Neutrophil (primary cell): Measurements from ENCODE around the gene ALDH9A1.
"Not testable (repeated sequence)": the region's sequence is repeated elsewhere in the genome, so short reads cannot be mapped to it uniquely, and the experiment has no call there.

Experiments
- H3K27ac ChIP-seq: fragments of 200-600 bp; sonication (generic); 2 replicates; pipeline ENCODE4 v1.5.1; 2016; ENCODE audit warnings: mild to moderate bottlenecking, moderate library complexity
- H3K27me3 ChIP-seq: fragments of 200-600 bp; sonication (generic); 2 replicates; pipeline ENCODE4 v1.6.0; 2016; ENCODE audit warnings: mild to moderate bottlenecking
- H3K36me3 ChIP-seq: fragments of 200-600 bp; sonication (generic); 2 replicates; pipeline ENCODE4 v1.5.1; 2017
- H3K4me1 ChIP-seq, 2 experiments: fragments of 200-600 bp in 1 of 2; sonication (generic) in 1 of 2; 1 replicate in 1 of 2; 2 replicates in 1 of 2; pipeline versions ENCODE4 v1.5.1 to v1.6.1; 2013 to 2016; ENCODE audit warnings: low read depth in 1 of 2, low read length in 1 of 2, mild to moderate bottlenecking in 1 of 2, moderate library complexity in 1 of 2; ENCODE audit not compliant: control insufficient read depth in 1 of 2, insufficient read depth in 1 of 2
- H3K4me3 ChIP-seq, 2 experiments: fragments of 200-600 bp in 1 of 2; sonication (generic) in 1 of 2; 1 replicate in 1 of 2; 2 replicates in 1 of 2; pipeline ENCODE4 v1.5.1; 2013 to 2016; ENCODE audit warnings: low read depth in 1 of 2, low read length in 1 of 2, mild to moderate bottlenecking in 1 of 2, moderate library complexity in 1 of 2
- H3K9me3 ChIP-seq: fragments of 200-600 bp; sonication (generic); 2 replicates; pipeline ENCODE4 v1.5.1; 2016
- CTCF ChIP-seq: fragments of 200-600 bp; sonication (generic); IDR thresholded peaks from 2 replicates; pipeline ENCODE4 v1.5.1; 2016; ENCODE audit warnings: antibody characterized with exemption

ALDH9A1 gene

DNA sequence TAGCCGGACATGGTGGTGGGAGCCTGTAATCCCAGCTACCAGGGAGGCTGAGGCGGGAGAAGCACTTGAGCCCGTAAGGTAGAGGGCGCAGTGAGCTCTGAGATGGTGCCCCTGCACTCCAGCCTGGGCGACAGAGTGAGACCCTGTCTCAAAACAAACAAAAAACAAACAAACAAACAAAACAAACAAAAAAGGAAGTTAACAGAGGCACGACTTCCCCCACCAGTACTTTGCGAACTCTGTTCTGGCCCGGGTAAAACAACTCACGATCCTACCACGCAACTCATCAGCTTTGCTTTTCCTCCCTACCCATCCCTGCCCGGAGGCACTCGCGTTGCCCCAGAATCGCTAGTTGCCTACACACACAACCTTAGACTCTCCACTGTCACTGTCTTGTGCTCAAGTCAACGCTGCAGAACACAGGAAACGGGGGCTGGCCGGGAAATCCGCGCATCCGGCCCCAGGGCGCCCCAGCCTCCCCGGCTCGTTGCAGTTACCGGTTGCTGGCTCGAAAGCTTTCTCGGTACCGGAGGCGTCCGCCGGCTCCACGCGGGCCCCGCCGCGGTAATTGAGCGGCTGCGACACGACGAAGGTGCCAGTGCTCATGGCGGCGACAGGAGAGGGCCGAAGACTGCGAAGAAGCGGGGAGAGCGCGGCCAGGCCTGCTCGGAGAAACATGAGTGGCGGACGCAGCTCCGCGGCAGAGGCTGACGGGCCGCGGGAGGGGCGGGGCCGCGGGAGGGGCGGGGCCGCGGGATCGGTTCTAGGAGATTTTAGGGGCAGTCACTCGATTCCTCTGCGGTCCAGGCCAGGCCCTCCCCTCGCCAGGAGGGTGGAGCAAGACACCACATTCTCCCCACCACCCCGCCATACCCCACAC lies at the start of gene ALDH9A1:
TSS of gene ALDH9A1 (minus strand) at position 682 of the 880 bp plus-strand sequence. CDS start at position 678, 4 bp downstream.
- TF ChIP-seq CTCF: no peak
- no peaks in the 10 kb centered on the region for H3K9me3 ChIP-seq

GRCh38 chr1:165747632-165748447 lies 49.5 kb upstream of the ALDH9A1 start:
- Histone ChIP-seq H3K27me3 (no peaks in the 10 kb centered on the region), H3K36me3 (peaks cover 41% of the 10 kb centered on the region), H3K9me3 (no peaks in the 10 kb centered on the region), H3K27ac (no peak overlapping the region), H3K4me3 (no peak overlapping the region), H3K4me1 (no peaks in the 10 kb centered on the region)
- no peak for TF ChIP-seq CTCF

More for the DNA sequence above, at the start of gene ALDH9A1:
- H3K27ac ChIP-seq: peak within 1 kb of the TSS; percentile 91
- H3K36me3 ChIP-seq: no peaks in the 10 kb centered on the region
- peaks cover 17 to 19% of the 10 kb centered on the region in 2 experiments for H3K4me1 ChIP-seq
- no peaks in the 10 kb centered on the region for H3K27me3 ChIP-seq
- H3K4me3 ChIP-seq: peak within 1 kb of the TSS; percentile 82 to 86

GRCh38 chr1:165744913-165745312 lies 46.6 kb upstream of the ALDH9A1 start:
- not testable (repeated sequence) for H3K4me1 ChIP-seq, H3K4me3 ChIP-seq, H3K9me3 ChIP-seq, H3K27ac ChIP-seq, H3K27me3 ChIP-seq
- peaks cover 53% of the 10 kb centered on the region for H3K36me3 ChIP-seq

- no peaks in the 10 kb centered on the region for H3K9me3 ChIP-seq
- H3K27me3 ChIP-seq: no peaks in the 10 kb centered on the region
- no peaks in the 10 kb centered on the region for H3K4me1 ChIP-seq
- no peak overlapping the region for H3K27ac ChIP-seq
- no peak overlapping the region for H3K4me3 ChIP-seq
- no peak for TF ChIP-seq CTCF
- peaks cover 54% of the 10 kb centered on the region for H3K36me3 ChIP-seq
Measured at GRCh38 chr1:165742194-165742593, 43.8 kb upstream of the ALDH9A1 start.

DNA sequence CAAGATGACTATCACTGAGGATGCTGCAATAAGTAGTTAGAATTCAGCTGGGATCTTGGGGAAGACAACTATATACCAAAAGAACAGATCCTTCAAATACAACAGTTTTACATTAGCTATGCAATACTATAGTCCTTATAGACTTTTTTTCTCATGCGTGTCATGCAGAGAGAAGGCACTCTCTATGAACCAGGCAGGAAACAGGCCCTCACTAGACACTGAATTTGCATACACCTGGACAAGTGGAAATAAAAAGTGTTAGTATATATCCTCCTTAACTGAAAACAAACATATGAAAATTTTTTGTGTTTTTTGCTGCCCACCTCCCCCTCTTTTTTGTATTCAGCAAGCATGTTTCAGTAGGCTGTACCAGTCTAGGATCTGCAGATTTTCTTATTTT lies 40.4 kb upstream of the ALDH9A1 start:
- Histone ChIP-seq H3K4me3 (no peak overlapping the region), H3K9me3 (no peaks in the 10 kb centered on the region), H3K27ac (no peak overlapping the region), H3K27me3 (no peaks in the 10 kb centered on the region), H3K36me3 (peaks cover 64% of the 10 kb centered on the region), H3K4me1 (no peaks in the 10 kb centered on the region)
- no peak for TF ChIP-seq CTCF

- Histone ChIP-seq H3K27ac (no peak overlapping the region), H3K27me3 (no peaks in the 10 kb centered on the region), H3K4me1 (no peaks in the 10 kb centered on the region), H3K9me3 (no peaks in the 10 kb centered on the region), H3K4me3 (no peak overlapping the region), H3K36me3 (peaks cover 66% of the 10 kb centered on the region)
- no peak for TF ChIP-seq CTCF
Measured at GRCh38 chr1:165737196-165737595, 38.8 kb upstream of the ALDH9A1 start.
